Ramos (cell line): ENCODE results near the gene ZNF619.

Experiments used
- in situ Hi-C: fragments of 300-500 bp; cut with MboI; formaldehyde crosslinking; loops from one replicate; pipeline ENCODE4 v1.14.3; 2022; ENCODE audit warnings: low sequenced_read_pairs; ENCODE audit not compliant: unreplicated experiment

The ZNF619 gene

DNA sequence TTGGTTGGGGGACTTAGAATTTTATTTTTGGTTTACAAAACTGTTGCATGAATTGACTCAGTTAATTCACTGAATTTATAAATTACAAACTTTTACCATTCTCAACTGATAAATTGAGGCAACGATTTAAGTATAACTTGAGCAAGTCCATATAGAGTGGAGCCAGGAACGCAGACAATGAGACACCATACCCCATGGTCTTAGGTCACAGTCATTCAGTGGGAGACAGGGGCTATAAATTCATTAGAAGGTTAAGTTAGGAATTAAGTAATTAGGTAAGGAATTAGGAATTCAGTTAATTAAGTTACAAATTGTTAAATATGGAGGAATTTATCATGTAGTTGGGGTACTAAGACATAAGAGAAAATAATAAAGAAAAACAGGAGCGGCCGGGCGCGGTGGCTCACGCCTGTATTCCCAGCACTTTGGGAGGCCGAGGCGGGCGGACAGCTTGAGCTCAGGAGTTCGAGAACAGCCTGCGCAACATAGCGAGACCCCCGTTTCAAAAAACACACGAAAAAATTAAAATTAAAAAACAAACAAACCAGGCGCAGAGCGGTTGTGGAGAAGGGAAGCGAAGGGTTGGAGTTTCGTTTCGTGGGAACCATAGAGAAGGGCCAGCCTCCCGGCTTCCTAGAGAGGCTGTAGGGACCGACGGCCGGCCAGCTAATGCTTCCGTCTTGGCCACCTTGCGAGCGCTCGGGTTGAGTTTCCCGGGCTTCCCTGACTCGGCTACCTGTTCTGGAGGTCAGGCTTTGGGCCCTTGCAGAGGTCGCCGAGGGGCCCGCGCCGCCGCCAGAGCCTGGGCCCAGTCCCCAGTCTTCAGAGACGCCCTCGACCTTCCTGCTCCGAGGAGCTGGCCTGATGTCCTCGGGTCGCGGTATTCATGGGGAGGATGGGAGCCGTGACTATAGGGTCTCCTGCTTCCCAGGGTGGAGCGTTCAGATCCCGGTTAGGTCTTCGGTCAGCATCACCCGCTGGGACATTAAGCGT, at the start of gene ZNF619:
TSS of gene ZNF619 (plus strand) at position 645 of the 993 bp plus-strand sequence. CDS start 858 bp downstream, outside the sequence.
- in situ Hi-C loops, result no loop called here

DNA sequence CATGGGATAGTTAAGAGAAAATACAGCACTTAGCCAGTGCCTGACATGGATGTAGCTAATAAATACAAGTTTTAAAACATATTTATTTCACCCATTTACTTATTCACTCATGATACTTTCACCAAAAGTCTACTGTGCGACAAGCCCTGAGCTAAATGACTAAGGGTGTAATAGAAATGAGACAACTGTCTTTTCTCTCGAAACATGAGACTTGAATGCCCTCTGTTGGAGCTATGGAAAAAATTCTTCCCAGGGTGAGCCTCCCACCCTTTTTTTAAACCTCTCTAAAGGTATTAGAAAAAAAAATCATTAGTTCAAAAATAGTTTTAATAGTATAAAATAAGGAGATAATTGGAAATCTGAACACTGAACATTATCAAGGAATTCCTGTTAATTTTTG, 44.1 kb upstream of the ZNF619 start:
- in situ Hi-C loops, result no loop called here

DNA sequence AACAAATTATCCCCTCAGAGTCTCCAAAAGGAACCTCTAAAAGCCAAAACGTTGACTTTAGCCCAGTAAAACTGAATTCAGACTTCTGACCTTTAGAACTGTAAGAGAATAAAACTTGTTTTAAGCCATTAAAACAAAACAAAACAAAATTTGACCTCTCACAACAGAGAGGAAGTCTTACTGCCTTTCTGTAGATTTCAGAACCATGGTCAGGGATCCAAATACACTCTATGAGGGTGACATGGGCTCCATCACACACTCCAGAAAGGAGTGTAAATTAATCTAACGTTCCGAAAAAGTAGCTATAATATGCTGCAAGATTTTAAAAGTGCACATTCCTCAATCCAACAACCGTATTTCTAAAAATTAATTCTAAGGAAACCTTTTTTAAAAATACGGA, 39.0 kb upstream of the ZNF619 start:
- in situ Hi-C loops, result no loop called here

DNA sequence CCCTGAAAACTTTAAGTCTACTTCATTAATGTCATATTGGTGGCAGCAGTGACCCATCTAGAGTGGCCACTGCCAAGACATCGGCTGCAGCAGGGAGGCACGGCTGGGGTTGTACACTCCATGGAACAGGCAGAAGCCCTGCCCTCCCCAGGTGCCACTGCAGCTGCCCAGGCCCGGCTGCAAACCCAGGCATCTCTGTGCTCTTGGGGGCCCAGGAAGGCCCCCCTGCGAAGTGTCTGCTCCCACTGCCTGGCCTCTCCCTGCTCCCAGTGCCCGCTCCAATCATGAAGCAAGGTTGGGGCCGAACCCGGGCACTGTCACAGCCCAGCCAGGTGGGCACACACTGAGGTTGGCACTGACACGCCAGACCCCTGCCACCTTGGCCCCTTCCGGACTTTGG, 31.9 kb upstream of the ZNF619 start:
- in situ Hi-C loops, result no loop called here

DNA sequence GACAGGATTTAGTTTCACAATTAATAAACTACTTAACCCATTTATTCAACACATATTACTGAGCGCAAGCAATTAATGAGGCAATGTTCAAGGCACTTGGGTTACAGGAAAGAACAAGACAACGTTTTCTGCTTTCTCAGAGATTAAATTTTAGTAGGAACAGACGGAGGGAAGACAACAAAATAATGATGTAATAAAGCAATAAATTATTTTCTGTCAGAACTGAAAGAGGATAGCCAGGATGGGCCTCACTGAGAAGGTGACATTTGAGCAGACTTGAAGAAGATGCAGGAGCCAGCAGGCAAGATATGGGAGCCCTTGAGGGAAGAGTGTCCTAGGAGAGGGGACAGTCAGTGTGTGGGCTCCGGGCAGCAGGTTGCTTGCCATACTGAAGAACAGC, 31.0 kb upstream of the ZNF619 start:
- in situ Hi-C loops, result no loop called here

DNA sequence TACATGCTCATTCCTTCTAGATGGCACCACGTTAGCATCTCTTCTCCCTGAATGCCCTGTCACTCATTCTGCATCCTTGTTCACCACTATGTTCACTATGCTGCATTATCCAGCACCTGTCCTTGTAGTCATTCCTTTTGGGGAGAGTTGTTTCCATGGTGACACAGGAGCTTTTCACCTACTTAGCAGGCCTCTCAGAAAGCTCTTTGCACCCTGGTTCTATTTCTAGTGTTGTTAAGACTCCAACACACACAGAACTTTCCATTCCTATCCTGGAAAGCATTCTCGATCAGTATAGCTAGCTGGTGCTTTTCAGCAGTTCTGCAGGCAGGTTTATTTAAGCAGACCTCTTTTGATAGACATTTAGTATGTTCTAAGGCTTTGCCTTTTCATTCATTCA, 26.5 kb upstream of the ZNF619 start:
- in situ Hi-C loops, result loop anchor here (25.0 kb wide), 1 partner anchor 1038 kb away; the partner anchor contains the start of gene RPSA

DNA sequence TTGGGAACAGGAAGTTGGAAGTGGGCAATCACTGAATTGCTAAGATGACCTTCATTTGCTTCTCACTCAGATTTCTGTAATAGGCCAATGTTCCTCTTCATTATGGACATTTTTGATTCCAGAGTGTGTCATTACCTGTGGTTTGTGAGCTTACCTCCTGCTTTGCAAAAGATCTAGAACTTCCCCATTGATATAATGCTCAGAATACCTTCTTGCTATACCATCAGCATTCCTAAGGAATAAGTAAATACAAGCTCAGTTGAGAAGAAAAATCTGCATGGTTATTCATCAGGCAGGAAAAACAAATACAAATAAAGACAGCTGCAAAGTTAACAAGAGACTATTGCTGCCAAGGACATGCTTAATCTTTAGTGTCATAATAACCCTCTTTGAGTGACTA, 25.4 kb upstream of the ZNF619 start:
- in situ Hi-C loops, result loop anchor here (25.0 kb wide), 1 partner anchor 1039 kb away; the partner anchor contains the start of gene RPSA

DNA sequence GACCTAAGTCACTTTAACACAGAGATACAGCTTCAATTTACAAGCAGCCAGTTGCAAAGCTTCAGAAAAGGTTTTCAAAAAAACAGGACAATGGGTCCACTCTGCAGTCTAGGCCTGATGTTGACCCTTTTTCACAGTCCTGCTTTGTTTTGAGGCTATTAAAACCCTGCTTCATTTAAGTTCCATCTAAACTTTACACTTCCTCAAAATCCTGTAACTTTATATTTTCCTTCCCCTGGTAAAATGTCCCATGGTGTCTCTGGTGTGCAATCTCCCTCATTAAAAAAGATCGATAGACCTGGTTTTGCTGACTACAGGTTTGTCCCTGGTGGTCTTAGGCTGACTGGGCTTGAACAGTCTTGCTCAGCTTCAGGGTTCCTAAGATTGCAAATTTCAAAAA, 24.9 kb upstream of the ZNF619 start:
- in situ Hi-C loops, result loop anchor here (25.0 kb wide), 1 partner anchor 1040 kb away; the partner anchor contains the start of gene RPSA

DNA sequence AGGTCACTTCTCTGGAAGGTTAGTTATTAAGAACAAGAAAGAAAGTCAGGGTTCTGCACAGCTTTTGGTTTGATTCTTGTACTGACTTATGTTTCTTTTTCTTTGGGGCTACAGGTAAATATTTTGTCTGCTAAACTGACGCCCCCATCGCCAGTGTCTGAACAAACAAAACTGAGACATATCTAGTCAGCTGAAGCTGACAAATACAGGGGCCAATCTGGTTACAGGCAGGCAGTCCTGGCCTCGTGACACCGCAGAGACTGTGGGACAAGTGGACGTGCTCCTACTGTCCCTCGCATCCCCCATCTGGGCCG, 24.4 kb upstream of the ZNF619 start:
- in situ Hi-C loops, result loop anchor here (25.0 kb wide), 1 partner anchor 1040 kb away; the partner anchor contains the start of gene RPSA

DNA sequence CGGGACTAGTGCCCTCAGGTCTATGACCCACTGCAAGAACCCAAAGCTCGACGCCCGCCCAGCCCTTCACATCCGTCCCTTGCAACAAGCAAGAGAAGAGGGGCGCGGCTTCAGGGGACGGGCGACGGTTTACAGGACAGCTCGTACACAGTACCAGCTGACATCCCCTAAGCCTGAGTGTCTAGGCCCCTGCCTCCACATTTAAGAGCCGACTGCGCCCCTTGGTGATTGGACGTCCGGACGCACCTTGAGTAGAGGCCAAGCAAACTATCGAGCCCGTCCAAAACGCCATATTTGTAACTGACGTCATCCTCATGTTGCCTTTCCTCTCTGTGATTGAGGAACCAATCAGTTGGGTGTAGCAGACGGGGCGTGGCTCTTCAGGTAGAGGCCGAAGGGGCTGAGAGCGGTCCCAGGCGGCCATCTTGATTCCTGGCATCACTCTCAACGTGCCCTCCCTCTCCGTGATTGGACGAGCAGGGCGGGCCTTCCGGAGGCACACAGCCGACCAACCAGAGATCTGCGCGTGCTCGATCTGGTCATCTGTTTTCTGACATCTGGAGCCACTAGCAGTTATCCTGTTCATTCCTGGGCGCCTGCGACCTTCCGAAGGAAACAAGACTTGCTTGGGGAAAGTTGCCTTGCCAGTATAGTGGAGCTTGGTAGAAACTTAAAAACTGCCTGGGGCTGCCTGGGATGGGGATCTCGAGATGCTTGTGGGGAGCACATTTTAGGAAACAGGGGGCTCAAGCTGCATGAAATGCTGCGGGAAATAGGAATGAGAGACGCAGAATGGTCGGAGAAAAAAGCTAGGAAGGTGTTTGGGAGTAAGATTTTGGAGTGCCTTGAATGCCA, 23.8 kb upstream of the ZNF619 start:
- in situ Hi-C loops, result loop anchor here (25.0 kb wide), 1 partner anchor 1041 kb away; the partner anchor contains the start of gene RPSA

DNA sequence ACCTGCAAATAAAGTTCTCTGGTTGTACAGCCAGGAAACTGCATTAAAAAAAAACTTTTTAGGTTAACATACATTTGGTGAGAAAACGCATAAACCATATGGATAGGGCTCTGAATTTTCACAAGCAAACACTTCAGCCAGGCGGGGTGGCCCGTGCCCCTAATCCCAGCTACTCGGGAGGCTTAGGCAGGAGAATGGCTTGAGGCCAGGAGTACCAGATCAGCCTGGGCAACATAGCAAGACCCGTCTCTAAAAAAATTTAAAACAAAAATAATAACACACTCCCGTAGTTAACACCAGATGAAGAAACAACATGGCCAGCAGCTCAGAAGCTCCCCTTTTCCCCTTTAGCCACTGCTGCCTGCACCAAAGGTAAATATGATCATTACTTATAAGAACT, 23.0 kb upstream of the ZNF619 start:
- in situ Hi-C loops, result loop anchor here (25.0 kb wide), 1 partner anchor 1042 kb away; the partner anchor contains the start of gene RPSA

DNA sequence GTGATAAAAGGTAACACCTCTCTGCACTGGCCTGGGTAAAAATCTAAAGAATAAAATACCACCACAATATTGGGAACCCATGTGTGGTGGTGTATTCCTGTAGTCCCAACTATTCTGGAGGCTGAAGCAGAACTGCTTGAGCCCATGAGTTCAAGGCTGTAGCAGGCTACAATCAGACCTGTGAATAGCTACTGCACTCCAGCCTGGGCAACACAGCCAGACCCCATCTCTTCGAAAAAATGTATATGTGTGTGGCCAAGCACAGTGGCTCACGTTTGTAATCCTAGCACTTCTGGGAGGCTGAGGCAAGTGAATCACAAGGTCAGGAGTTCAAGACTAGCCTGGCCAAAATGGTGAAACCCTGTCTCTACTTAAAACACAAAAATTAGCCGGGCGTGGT, 21.6 kb upstream of the ZNF619 start:
- in situ Hi-C loops, result loop anchor here (25.0 kb wide), 1 partner anchor 1043 kb away; the partner anchor contains the start of gene RPSA

DNA sequence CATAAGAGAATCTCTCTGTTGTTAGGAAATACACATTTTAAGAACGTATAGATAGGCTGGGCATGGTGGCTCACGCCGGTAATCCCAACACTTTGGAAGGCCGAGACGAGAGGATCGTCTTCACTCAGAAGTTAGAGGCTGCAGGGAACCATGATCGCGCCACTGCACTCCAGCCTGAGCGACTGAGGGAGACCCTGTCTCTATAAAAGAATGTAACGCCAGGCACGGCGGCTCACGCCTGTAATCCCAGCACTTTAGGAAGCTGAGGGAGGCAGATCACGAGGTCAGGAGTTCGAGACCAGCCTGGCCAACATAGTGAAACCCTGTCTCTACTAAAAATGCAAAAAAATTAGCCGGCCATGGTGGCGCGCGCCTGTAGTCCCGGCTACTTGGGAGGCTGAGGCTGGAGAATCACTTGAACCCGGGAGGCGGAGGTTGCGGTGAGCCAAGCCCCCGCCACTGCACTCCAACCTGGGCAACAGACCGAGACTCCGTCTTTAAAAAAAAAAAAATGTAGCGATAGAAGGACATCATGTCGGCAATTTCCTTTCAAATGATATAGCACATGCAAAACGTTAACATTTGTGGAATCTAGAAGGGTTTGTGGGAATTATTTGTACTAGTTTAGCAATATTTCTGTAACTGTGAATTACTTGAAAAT, 20.5 kb upstream of the ZNF619 start:
- in situ Hi-C loops, result loop anchor here (25.0 kb wide), 1 partner anchor 1044 kb away; the partner anchor contains the start of gene RPSA

DNA sequence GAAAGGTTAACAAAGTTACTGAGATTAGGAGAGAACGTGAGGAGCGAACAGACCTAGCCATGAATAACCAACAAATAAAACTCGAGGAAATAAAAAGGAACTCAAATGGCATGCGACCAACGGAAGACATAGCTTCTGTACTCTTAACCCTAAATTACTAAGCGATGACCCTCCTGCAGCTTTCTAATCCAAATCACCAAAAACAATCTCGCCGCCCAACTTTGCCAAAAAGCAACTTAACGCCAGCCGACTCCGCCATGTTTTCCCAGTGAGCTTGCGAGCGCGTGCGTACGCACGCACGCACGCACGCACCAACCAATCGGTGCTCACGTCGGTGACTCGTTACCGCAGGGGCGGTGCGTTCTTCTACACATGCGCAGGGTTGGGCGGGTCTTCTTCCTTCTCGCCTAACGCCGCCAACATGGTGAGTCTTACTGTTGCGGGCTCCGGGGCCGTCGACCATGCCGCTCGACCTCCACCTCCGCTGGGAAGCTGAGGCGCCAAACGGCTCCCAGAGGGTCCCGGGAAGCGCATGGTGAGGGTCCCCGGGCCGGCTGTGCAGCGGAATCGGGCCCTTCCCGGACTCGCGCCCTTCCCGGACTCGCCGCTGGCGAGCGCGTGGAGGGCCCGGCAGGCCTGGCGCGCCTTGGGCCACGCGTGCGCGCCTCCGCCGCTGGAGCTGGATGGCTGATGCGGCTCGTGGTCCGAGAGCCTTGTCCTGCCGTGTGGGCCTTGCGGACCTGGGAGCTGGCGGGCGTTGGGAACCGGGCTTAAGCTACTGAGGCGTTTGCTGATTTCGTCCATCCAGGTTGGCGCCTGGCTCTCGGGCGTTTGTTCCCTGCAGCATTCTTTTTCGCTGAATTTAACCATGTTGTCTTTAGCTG, 19.7 kb upstream of the ZNF619 start, which contains the start of gene RPL14:
TSS of gene RPL14 (plus strand) at position 400 of the 884 bp plus-strand sequence. CDS start at position 533, 133 bp downstream.
- in situ Hi-C loops, result loop anchor here (25.0 kb wide), 1 partner anchor 1045 kb away; the partner anchor contains the start of gene RPSA

DNA sequence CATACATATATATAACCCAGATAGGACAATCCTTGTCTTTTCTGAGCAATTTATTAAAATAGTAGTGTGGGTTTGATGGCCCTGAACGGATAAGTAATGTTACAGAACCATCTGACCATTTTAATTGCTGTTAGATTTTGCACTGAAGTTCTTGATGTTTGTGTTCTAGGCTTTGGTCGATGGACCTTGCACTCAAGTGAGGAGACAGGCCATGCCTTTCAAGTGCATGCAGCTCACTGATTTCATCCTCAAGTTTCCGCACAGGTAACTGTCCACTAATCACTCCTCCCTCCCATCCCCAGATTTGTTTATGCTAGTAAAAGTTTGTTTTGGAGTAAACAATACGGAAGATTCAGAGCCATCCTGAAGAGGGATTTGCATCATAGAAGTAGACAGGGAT, 18.4 kb upstream of the ZNF619 start:
- in situ Hi-C loops, result loop anchor here (25.0 kb wide), 1 partner anchor 1046 kb away; the partner anchor contains the start of gene RPSA

DNA sequence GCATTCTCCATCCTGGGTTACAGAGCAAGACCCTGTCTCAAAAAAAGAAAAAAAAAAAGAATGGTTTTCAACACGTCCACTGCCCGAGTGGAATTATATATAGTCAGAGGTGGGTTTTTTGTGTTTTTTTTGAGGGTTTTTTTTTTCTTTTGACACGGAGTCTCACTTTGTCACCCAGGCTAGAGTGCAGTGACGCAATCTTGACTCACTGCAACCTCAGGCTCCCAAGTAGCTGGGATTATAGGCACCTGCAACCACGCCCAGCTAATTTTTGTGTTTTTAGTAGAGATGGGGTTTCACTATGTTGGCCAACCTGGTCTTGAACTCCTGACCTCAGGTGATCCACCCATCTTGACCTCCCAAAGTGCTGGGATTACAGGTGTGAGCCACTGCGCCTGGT, 16.4 kb upstream of the ZNF619 start:
- in situ Hi-C loops, result loop anchor here (25.0 kb wide), 1 partner anchor 1048 kb away; the partner anchor contains the start of gene RPSA

DNA sequence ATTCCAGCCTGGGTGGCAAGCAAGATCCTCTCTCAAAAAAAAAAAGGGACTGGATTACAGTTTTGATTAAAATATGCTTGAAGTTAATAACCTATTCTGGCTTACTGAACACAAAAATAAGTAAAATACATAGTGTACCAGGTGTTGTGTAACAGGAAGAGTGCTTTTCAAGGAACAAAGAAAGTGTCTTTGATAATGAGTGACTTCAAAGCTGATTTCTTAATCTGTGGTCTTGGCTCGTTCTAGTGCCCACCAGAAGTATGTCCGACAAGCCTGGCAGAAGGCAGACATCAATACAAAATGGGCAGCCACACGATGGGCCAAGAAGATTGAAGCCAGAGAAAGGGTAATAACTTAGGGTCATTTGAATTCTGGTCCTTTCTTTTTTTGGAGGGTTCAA, 15.8 kb upstream of the ZNF619 start:
- in situ Hi-C loops, result loop anchor here (25.0 kb wide), 1 partner anchor 1049 kb away; the partner anchor contains the start of gene RPSA

DNA sequence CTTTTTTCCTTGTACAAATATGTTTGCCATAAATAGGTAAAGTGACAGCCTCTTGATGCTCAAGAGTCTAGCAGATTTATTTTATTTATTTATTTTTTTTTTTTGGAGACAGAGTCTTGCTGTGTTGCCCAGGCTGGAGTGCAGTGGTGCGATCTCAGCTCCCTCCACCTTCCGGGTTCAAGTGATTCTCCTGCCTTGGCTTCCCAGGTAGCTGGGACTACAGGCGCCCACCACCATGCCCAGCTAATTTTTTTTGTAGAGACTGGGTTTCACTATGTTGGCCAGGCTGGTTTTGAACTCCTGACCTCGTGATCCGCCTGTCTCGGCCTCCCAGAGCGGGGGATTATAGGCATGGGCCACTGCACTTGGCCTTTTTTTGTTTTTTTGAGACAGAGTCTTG, 14.1 kb upstream of the ZNF619 start:
- in situ Hi-C loops, result loop anchor here (25.0 kb wide), 1 partner anchor 1051 kb away; the partner anchor contains the start of gene RPSA
